H1 (cell line): Measurements from ENCODE around the gene FAM236B.
"Not testable (repeated sequence)": the region's sequence is repeated elsewhere in the genome, so short reads cannot be mapped to it uniquely, and the experiment has no call there.

Experiments used
- CREB1 ChIP-seq: IDR thresholded peaks from 2 replicates; pipeline ENCODE4 v1.6.1; 2012; ENCODE audit warnings: inconsistent platforms
- EP300 ChIP-seq, 2 experiments: IDR thresholded peaks; 1 replicate in 1 of 2; 2 replicates in 1 of 2; pipeline ENCODE4 v1.6.1; 2011 to 2012; ENCODE audit warnings: low read depth in 2 of 2, low read length in 2 of 2, mild to moderate bottlenecking in 2 of 2, borderline replicate concordance in 1 of 2, inconsistent platforms in 1 of 2, moderate library complexity in 1 of 2
- POLR2AphosphoS5 ChIP-seq: IDR thresholded peaks from 2 replicates; pipeline ENCODE4 v1.6.1; 2011; ENCODE audit warnings: low read depth, low read length
- RFX5 ChIP-seq: IDR thresholded peaks from 2 replicates; pipeline ENCODE4 v1.6.1; 2011; ENCODE audit warnings: low read depth, low read length, improper control_type of control experiment, borderline replicate concordance
- SAP30 ChIP-seq: fragments of 300-600 bp; sonication (generic); IDR thresholded peaks from 2 replicates; pipeline ENCODE4 v1.7.1; 2012; ENCODE audit warnings: low read length, moderate library complexity, mild to moderate bottlenecking, inconsistent platforms; ENCODE audit not compliant: insufficient read depth, insufficient replicate concordance
- SP1 ChIP-seq: IDR thresholded peaks from 2 replicates; pipeline ENCODE4 v1.6.1; 2011; ENCODE audit warnings: low read depth, low read length
- YY1 ChIP-seq: IDR thresholded peaks from 2 replicates; pipeline ENCODE4 v1.6.1; 2011; ENCODE audit warnings: low read depth, mild to moderate bottlenecking, low read length
- TF ChIP-seq, protein P1 (sequence below), 3 experiments: IDR thresholded peaks; 1 replicate in 2 of 3; 2 replicates in 1 of 3; pipeline versions ENCODE4 v1.5.1 to v1.6.1; 2011; ENCODE audit warnings: low read length in 3 of 3, mild to moderate bottlenecking in 3 of 3, inconsistent platforms in 2 of 3, low read depth in 1 of 3, moderate library complexity in 1 of 3; ENCODE audit not compliant: insufficient read depth in 1 of 3; ENCODE audit errors: control extremely low read depth in 1 of 3
- TF ChIP-seq, protein P2 (sequence below): IDR thresholded peaks from 2 replicates; pipeline ENCODE4 v1.6.1; 2012; ENCODE audit warnings: inconsistent platforms
- TF ChIP-seq, protein P3 (sequence below): IDR thresholded peaks from 2 replicates; pipeline ENCODE4 v1.6.1; 2012; ENCODE audit warnings: low read length, inconsistent platforms

DNA sequence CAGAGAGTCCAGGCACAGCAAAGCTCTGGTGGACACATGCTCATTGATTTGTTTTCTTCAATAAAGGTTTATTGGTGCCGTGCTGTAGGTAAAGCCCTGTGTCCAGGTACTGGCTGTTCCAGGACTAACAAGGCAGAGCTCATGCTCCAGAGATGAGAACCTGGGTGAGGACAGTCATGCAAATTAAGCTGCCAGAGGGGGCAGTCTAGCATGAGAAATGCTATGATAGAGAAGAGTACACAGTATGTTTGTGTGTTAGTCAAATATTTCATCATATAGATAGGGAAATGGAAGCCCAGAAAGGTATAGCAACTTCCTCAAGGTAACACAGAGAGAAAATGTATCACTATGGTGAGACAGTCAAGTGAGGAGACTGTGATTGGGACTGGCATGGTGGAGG lies 5.7 kb upstream of the FAM236B start:
- not testable (repeated sequence) for TF ChIP-seq YY1; SP1; CREB1; SAP30; POLR2AphosphoS5; EP300 (IDR thresholded peaks at IDR 0.05; ENCODE audit: borderline replicate concordance in 1 of 2, low read depth in 2 of 2, low read length in 2 of 2); RFX5
- TF ChIP-seq, protein P1, sequence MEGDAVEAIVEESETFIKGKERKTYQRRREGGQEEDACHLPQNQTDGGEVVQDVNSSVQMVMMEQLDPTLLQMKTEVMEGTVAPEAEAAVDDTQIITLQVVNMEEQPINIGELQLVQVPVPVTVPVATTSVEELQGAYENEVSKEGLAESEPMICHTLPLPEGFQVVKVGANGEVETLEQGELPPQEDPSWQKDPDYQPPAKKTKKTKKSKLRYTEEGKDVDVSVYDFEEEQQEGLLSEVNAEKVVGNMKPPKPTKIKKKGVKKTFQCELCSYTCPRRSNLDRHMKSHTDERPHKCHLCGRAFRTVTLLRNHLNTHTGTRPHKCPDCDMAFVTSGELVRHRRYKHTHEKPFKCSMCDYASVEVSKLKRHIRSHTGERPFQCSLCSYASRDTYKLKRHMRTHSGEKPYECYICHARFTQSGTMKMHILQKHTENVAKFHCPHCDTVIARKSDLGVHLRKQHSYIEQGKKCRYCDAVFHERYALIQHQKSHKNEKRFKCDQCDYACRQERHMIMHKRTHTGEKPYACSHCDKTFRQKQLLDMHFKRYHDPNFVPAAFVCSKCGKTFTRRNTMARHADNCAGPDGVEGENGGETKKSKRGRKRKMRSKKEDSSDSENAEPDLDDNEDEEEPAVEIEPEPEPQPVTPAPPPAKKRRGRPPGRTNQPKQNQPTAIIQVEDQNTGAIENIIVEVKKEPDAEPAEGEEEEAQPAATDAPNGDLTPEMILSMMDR (IDR thresholded peaks at IDR 0.05; ENCODE audit: control extremely low read depth in 1 of 3, insufficient read depth in 1 of 3, low read depth in 1 of 3, low read length in 3 of 3), result not testable (repeated sequence)
- TF ChIP-seq, protein P2, sequence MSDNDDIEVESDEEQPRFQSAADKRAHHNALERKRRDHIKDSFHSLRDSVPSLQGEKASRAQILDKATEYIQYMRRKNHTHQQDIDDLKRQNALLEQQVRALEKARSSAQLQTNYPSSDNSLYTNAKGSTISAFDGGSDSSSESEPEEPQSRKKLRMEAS, result not testable (repeated sequence)
- TF ChIP-seq, protein P3, sequence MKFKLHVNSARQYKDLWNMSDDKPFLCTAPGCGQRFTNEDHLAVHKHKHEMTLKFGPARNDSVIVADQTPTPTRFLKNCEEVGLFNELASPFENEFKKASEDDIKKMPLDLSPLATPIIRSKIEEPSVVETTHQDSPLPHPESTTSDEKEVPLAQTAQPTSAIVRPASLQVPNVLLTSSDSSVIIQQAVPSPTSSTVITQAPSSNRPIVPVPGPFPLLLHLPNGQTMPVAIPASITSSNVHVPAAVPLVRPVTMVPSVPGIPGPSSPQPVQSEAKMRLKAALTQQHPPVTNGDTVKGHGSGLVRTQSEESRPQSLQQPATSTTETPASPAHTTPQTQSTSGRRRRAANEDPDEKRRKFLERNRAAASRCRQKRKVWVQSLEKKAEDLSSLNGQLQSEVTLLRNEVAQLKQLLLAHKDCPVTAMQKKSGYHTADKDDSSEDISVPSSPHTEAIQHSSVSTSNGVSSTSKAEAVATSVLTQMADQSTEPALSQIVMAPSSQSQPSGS, result not testable (repeated sequence)
